Measurements from ENCODE around the gene DEDD2. TPM values are rescaled to one million over a fixed set of nuclear protein-coding genes. Genes with fewer than 3 reads are reported as not detected.
A peak's percentile ranks its signal among the peaks of the same experiment; 100 is the strongest.

The DEDD2 gene
- total RNA-seq, 1 donor from 2014 or later, result 26.1 TPM

DNA sequence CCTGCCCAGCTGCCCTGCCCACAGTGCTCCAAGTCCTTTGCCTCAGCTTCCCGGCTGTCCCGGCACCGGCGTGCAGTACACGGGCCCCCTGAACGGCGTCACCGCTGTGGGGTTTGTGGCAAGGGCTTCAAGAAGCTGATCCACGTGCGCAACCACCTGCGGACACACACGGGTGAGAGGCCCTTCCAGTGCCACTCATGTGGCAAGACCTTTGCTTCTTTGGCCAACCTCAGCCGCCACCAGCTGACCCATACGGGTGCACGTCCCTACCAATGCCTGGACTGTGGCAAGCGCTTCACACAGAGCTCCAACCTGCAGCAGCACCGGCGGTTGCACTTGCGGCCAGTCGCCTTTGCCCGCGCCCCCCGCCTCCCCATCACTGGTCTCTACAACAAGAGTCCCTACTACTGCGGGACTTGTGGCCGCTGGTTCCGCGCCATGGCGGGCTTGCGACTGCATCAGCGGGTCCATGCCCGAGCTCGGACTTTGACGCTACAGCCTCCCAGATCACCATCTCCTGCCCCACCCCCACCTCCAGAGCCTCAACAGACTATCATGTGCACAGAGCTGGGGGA lies 8.3 kb upstream of the DEDD2 start:
- Mint-ChIP-seq H3K4me3 (no peak overlapping the region), H3K27ac (no peak overlapping the region), H3K36me3 (ENCODE audit: low read depth) (peaks cover 63% of the 10 kb centered on the region), H3K9me3 (no peaks in the 10 kb centered on the region), H3K4me1 (peaks cover 6% of the 10 kb centered on the region), H3K27me3 (no peaks in the 10 kb centered on the region)
- no peak for DNase-seq
- ATAC-seq (ENCODE audit: low read depth), result no peak
- ChIA-PET CTCF (no interaction called here), POLR2A (interaction anchor here (0.6 kb wide), 1 partner anchor 9 kb away, joined by 3 read pairs; no protein-coding TSS in a partner anchor)
- intact Hi-C loops (cut with micrococcal nuclease), result no loop called here
- TF ChIP-seq, protein P1, sequence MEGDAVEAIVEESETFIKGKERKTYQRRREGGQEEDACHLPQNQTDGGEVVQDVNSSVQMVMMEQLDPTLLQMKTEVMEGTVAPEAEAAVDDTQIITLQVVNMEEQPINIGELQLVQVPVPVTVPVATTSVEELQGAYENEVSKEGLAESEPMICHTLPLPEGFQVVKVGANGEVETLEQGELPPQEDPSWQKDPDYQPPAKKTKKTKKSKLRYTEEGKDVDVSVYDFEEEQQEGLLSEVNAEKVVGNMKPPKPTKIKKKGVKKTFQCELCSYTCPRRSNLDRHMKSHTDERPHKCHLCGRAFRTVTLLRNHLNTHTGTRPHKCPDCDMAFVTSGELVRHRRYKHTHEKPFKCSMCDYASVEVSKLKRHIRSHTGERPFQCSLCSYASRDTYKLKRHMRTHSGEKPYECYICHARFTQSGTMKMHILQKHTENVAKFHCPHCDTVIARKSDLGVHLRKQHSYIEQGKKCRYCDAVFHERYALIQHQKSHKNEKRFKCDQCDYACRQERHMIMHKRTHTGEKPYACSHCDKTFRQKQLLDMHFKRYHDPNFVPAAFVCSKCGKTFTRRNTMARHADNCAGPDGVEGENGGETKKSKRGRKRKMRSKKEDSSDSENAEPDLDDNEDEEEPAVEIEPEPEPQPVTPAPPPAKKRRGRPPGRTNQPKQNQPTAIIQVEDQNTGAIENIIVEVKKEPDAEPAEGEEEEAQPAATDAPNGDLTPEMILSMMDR (IDR thresholded peaks at IDR 0.05), result no peak

DNA sequence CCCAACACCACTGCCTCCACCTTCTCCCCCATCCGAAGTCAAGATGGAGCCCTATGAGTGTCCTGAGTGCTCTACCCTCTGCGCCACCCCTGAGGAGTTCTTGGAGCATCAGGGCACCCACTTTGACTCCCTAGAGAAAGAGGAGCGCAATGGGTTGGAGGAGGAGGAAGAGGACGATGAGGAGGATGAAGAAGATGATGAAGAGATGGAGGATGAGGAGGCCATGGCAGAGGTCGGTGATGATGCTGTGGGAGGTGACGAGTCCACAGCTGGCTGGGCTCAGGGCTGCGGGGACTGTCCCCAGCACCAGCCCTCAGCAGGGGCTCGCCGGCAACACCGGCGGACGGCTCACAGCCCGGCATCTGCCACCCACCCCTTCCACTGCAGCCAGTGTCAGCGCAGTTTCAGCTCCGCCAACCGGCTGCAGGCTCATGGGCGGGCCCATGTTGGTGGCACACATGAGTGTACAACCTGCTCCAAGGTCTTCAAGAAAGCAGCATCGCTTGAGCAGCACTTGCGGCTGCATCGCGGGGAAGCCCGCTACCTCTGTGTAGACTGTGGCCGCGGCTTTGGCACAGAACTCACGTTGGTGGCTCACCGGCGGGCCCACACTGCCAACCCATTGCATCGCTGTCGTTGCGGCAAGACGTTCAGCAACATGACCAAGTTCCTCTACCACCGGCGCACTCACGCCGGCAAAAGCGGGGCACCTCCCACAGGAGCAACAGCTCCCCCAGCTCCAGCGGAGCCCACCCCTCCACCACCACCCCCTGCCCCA lies 7.7 kb upstream of the DEDD2 start:
- POLR2A ChIA-PET, result interaction anchor here (0.6 kb wide), 2 partner anchors 9 to 216 kb away, joined by 3 to 8 read pairs; no protein-coding TSS in a partner anchor
- CTCF ChIA-PET, result no interaction called here
- Mint-ChIP-seq H3K27ac (no peak overlapping the region), H3K36me3 (ENCODE audit: low read depth) (peaks cover 62% of the 10 kb centered on the region), H3K27me3 (no peaks in the 10 kb centered on the region), H3K9me3 (no peaks in the 10 kb centered on the region), H3K4me1 (peaks cover 12% of the 10 kb centered on the region), H3K4me3 (no peak overlapping the region)
- intact Hi-C loops (cut with micrococcal nuclease), result no loop called here
- no peak for DNase-seq
- ATAC-seq (ENCODE audit: low read depth), result no peak
- TF ChIP-seq, protein P1 (IDR thresholded peaks at IDR 0.05), result no peak

DNA sequence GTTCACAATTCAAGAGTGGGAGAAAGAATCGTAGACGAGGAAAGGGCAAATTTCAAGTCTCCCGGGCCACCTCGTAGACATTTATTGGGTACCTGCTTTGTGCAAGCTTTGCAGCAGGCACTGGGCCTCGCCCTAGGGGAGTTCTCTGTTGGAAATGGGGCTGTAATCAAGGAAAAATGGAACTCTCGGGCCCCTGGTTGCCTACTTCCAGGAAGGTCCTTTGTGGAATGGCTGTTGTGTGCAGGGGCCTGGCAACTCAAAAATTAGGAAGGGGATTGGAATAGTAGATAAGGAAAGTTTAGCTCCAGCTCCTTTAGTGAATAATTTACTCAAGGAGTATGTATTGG lies 3.2 kb upstream of the DEDD2 start:
- no peaks in the 10 kb centered on the region for H3K9me3 Mint-ChIP-seq
- peaks cover 48% of the 10 kb centered on the region for H3K4me1 Mint-ChIP-seq
- TF ChIP-seq, protein P1 (IDR thresholded peaks at IDR 0.05), result no peak
- no peaks in the 10 kb centered on the region for H3K27me3 Mint-ChIP-seq
- peak overlapping the region; percentile 99 for H3K4me3 Mint-ChIP-seq
- intact Hi-C loops (cut with micrococcal nuclease), result loop anchor here (1.0 kb wide), 2 partner anchors 48 to 60 kb away; no protein-coding TSS in a partner anchor
- POLR2A ChIA-PET, result interaction anchor here (0.6 to 2.0 kb wide), 6 partner anchors 9 to 50 kb away, joined by 3 to 17 read pairs (median 4); no protein-coding TSS in a partner anchor
- DNase-seq (no peak), ATAC-seq (ENCODE audit: low read depth) (no peak)
- H3K36me3 Mint-ChIP-seq (ENCODE audit: low read depth), result peaks cover 35% of the 10 kb centered on the region
- peak overlapping the region; percentile 93 for H3K27ac Mint-ChIP-seq
- CTCF ChIA-PET, result interaction anchor here (1.4 to 1.5 kb wide), 2 partner anchors 21 to 112 kb away, joined by 3 to 6 read pairs; no protein-coding TSS in a partner anchor

DNA sequence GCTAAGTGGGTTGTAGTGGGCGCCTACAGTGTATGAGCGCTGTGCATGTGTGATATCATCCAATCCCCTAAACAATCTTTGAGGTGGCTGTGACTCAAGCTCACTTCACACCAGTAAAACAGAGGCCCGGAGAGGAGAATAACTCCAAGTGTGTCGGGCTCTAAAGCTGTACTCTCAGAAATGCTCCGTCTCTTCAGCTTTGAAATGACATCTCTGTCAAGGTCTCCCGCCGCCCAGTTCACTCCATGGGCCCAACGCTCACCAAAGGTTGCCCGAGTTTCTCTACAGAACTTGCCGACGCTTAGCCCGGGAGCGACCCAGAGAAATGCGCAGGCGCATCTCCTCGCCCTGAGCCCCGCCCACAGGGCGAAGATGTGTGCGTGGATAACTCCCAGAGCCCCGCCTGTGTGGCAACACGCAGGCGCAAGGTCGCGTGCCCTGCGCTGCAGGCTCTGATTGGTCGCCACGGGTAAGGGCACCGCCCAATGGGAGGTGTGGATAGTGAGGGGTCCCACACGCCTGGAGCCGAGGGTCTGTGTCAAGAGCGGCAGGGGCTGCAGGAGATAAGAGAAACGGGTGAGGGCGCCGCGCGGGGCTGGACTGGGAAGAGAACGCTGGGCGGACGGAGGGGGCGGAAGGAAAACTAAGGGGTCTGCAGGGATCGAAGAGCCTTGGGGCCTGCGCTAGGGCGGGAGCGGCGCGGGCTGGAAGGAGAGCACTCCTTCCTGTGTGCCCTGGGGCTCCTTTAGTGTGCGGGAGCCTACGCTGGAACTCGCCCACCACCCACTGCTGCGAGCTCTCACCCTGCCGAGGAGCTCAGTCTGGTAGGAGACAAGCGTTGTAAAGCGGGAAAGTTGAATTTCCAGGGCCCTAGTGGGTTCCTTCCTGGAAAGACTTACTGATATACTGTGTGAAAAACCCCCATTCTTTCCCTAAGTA lies 2.6 kb upstream of the DEDD2 start, which contains the start of gene ZNF526:
TSS of gene ZNF526 (plus strand) at position 501 of the 939 bp plus-strand sequence. CDS start 4,092 bp downstream, outside the sequence.
- TF ChIP-seq, protein P1 (IDR thresholded peaks at IDR 0.05), result no peak
- ChIA-PET CTCF (interaction anchor here (1.4 to 1.5 kb wide), 2 partner anchors 22 to 111 kb away, joined by 3 to 6 read pairs; no protein-coding TSS in a partner anchor), POLR2A (interaction anchor here (0.5 to 2.0 kb wide), 12 partner anchors 10 to 123 kb away, joined by 3 to 17 read pairs (median 4); partner anchors contain the start of genes CIC and POU2F2)
- peaks cover 34% of the 10 kb centered on the region for H3K36me3 Mint-ChIP-seq (ENCODE audit: low read depth)
- no peaks in the 10 kb centered on the region for H3K27me3 Mint-ChIP-seq
- H3K4me1 Mint-ChIP-seq, result peaks cover 55% of the 10 kb centered on the region
- H3K4me3 Mint-ChIP-seq, result peak within 1 kb of the TSS; percentile 99
- DNase-seq (peak; percentile 93), ATAC-seq (ENCODE audit: low read depth) (peak; percentile 83)
- no peaks in the 10 kb centered on the region for H3K9me3 Mint-ChIP-seq
- intact Hi-C loops (cut with micrococcal nuclease), result loop anchor here (1.0 to 5.0 kb wide), 3 partner anchors 43 to 60 kb away; no protein-coding TSS in a partner anchor
- peak within 1 kb of the TSS; percentile 93 for H3K27ac Mint-ChIP-seq

All from activated B cell treated with CpG ODN at 0.5 μM for 24 hours (primary cell).